ENCODE data around the gene BLTP2.
A peak's percentile ranks its signal among the peaks of the same experiment; 100 is the strongest.

BLTP2 gene

GRCh38 chr17:28599311-28600184 lies 45.4 kb downstream of the BLTP2 start:
- H3K4me3 ChIP-seq (ENCODE audit: low read depth, low read length), result peak overlapping the region; percentile 71

- H3K4me3 ChIP-seq (ENCODE audit: low read depth, low read length), result peak within 1 kb of the TSS; percentile 71
These were observed 46.1 kb downstream of the BLTP2 start, which contains the start of gene SPAG5 for GRCh38 chr17:28598799-28599310. Gene SPAG5, minus strand, starts transcription at chr17:28599025. Its CDS starts 79 bp downstream, at chr17:28598946.

- peak overlapping the region; percentile 71 for H3K4me3 ChIP-seq (ENCODE audit: low read depth, low read length)
These were observed 46.6 kb downstream of the BLTP2 start for GRCh38 chr17:28598389-28598788.

GRCh38 chr17:28597606-28598383 lies 47.2 kb downstream of the BLTP2 start:
- H3K4me3 ChIP-seq (ENCODE audit: low read depth, low read length), result peak overlapping the region; percentile 71

All from iPS-11a (cell line).